Mucosa of descending colon (tissue), 3 donors: ENCODE data around the gene RPS6KA5. TPM values are rescaled to one million over a fixed set of nuclear protein-coding genes. Genes with fewer than 3 reads are reported as not detected.

Experiments
- ATAC-seq: fragments of 200-7000 bp; cut with Tn5 transposase; one replicate; pipeline ENCODE4 v1.9.1; 2020; ENCODE audit warnings: mild to moderate bottlenecking, moderate library complexity
- DNase-seq, 3 donors: peaks; one replicate each; pipeline ENCODE4 v3.0.0-alpha.2; 2020
- H3K36me3 ChIP-seq: fragments of 200-600 bp; one replicate; pipeline ENCODE4 v1.8.0; 2021; ENCODE audit warnings: low read depth, mild to moderate bottlenecking
- H3K4me1 ChIP-seq: fragments of 200-600 bp; one replicate; pipeline ENCODE4 v1.8.0; 2021; ENCODE audit warnings: low read depth, mild to moderate bottlenecking
- H3K4me3 ChIP-seq: fragments of 200-600 bp; one replicate; pipeline ENCODE4 v1.8.0; 2021; ENCODE audit warnings: mild to moderate bottlenecking
- H3K9me3 ChIP-seq: fragments of 200-600 bp; one replicate; pipeline ENCODE4 v1.8.0; 2021; ENCODE audit warnings: mild to moderate bottlenecking
- intact Hi-C, 2 donors: fragments of 100-400 bp; cut with DNase I in 1 of 2; cut with micrococcal nuclease in 1 of 2; formaldehyde crosslinking; loops; one replicate each; pipeline versions ENCODE4 v1.11.0 to v1.11.1; 2022; cut with DNase I, micrococcal nuclease
- total RNA-seq, 3 donors: library from RNA; stranded (reverse); fragmentation: NEBNext Ultra II Directional in 2 of 3; extraction: Animal tissue kit (Norgen Biotek cat#: 25700) in 2 of 3; gene quantifications; one replicate each; pipeline versions ENCODE4 v1.2.1 to v1.2.4, GENCODE V29; 2021 to 2023
- TF ChIP-seq, protein P1 (sequence below): fragments of 200-600 bp; IDR thresholded peaks from one replicate; pipeline ENCODE4 v1.8.0; 2022; ENCODE audit warnings: antibody characterized with exemption, mild to moderate bottlenecking
- donor health status: DM: no; HTN: no; CAD: no; lungs with moderate emphysema.
- donor health status: DM: no; HTN: no; CAD: no.
- donor health status: DM: no; HTN: yes; CAD: no.

RPS6KA5 gene
- total RNA-seq, 3 donors from 2014 or later, result 25.0 to 41.5 (median 27.2) TPM

DNA sequence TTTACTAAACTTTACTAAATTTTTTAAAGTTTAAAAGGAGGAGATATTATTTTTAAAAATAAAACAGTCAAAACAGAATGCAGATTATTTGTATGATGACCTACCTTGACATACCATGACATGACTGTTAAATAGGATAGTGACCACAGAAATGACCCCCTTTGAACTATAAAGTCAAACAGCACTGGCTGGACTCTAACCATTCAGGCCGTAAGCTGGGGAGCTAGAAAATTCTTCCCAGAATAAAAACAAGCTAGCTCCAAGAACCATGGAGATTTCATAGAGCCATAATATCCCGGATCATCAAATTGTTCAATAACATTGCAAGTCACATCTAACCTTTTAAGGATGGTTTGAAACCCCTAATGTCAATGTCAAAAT is 50.3 kb downstream of the RPS6KA5 start:
- TF ChIP-seq, protein P1, sequence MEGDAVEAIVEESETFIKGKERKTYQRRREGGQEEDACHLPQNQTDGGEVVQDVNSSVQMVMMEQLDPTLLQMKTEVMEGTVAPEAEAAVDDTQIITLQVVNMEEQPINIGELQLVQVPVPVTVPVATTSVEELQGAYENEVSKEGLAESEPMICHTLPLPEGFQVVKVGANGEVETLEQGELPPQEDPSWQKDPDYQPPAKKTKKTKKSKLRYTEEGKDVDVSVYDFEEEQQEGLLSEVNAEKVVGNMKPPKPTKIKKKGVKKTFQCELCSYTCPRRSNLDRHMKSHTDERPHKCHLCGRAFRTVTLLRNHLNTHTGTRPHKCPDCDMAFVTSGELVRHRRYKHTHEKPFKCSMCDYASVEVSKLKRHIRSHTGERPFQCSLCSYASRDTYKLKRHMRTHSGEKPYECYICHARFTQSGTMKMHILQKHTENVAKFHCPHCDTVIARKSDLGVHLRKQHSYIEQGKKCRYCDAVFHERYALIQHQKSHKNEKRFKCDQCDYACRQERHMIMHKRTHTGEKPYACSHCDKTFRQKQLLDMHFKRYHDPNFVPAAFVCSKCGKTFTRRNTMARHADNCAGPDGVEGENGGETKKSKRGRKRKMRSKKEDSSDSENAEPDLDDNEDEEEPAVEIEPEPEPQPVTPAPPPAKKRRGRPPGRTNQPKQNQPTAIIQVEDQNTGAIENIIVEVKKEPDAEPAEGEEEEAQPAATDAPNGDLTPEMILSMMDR, result no peak
- ATAC-seq (no peak), DNase-seq (no peak)
- H3K4me3 ChIP-seq, result no peak overlapping the region
- H3K4me1 ChIP-seq, result peaks cover 9% of the 10 kb centered on the region
- intact Hi-C loops, result no loop called here
- no peaks in the 10 kb centered on the region for H3K9me3 ChIP-seq
- no peaks in the 10 kb centered on the region for H3K36me3 ChIP-seq

GRCh38 chr14:91009501-91010152 is 50.8 kb downstream of the RPS6KA5 start:
- DNase-seq, result no peak
- Histone ChIP-seq H3K36me3 (no peaks in the 10 kb centered on the region), H3K4me3 (no peak overlapping the region), H3K9me3 (no peaks in the 10 kb centered on the region), H3K4me1 (peaks cover 9% of the 10 kb centered on the region)
- ATAC-seq, result peak; percentile 70
- TF ChIP-seq, protein P1, result no peak
- intact Hi-C loops, result no loop called here

GRCh38 chr14:91008759-91009409 is 51.6 kb downstream of the RPS6KA5 start:
- no peaks in the 10 kb centered on the region for H3K9me3 ChIP-seq
- H3K4me3 ChIP-seq, result no peak overlapping the region
- H3K36me3 ChIP-seq, result no peaks in the 10 kb centered on the region
- TF ChIP-seq, protein P1, result no peak
- peaks cover 9% of the 10 kb centered on the region for H3K4me1 ChIP-seq
- DNase-seq (no peak), ATAC-seq (peak; percentile 74)
- intact Hi-C loops, result no loop called here

- peaks cover 9% of the 10 kb centered on the region for H3K4me1 ChIP-seq
- H3K9me3 ChIP-seq, result no peaks in the 10 kb centered on the region
- intact Hi-C loops, result no loop called here
- TF ChIP-seq, protein P1, result no peak
- DNase-seq (no peak), ATAC-seq (no peak)
- H3K4me3 ChIP-seq, result no peak overlapping the region
- H3K36me3 ChIP-seq, result no peaks in the 10 kb centered on the region
Measured at GRCh38 chr14:91005716-91006115, 54.7 kb downstream of the RPS6KA5 start.

DNA sequence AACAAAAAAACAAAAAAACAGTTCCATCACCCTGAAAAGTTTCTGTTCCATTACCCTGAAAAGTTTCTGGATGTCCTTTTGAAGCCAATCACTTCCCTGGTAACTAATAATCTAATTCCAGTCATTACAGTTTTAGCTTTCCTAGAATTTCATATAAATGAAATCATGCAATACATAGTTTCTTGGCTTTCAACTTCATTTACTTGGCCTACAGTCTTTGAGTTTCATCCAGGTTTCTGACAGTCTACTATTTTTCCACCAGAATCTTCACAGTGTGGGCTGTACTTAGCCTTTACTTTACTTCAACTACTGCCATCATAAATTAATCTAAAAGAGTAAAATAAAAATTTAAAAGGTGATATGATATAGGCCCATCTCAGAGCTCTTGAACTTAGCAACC is 55.5 kb downstream of the RPS6KA5 start:
- Histone ChIP-seq H3K9me3 (no peaks in the 10 kb centered on the region), H3K4me1 (peaks cover 9% of the 10 kb centered on the region), H3K4me3 (no peak overlapping the region), H3K36me3 (no peaks in the 10 kb centered on the region)
- TF ChIP-seq, protein P1, result no peak
- intact Hi-C loops, result no loop called here
- ATAC-seq (no peak), DNase-seq (no peak)
